Omental fat pad (tissue), 4 donors: ENCODE results near the gene KCNIP2. TPM values are rescaled to one million over a fixed set of nuclear protein-coding genes. Genes with fewer than 3 reads are reported as not detected.

Experiments
- ATAC-seq: fragments of 150-250 bp; one replicate; pipeline ENCODE4 v1.9.1; 2016; ENCODE audit warnings: mild to moderate bottlenecking, moderate library complexity; ENCODE audit not compliant: low FRiP score
- DNase-seq: peaks from one replicate; pipeline ENCODE4 v3.0.0-alpha.2; 2019; ENCODE audit warnings: low spot score
- CTCF ChIP-seq, 3 donors: fragments of 450-650 bp; IDR thresholded peaks; one replicate each; pipeline ENCODE4 v1.5.1; 2016 to 2017; ENCODE audit warnings: antibody characterized with exemption in 3 of 3, mild to moderate bottlenecking in 3 of 3, moderate library complexity in 2 of 3
- total RNA-seq, 4 donors: library from RNA; depleted of rRNA; stranded (reverse); fragments of >200 nt; gene quantifications; one replicate each; pipeline ENCODE4 v1.1.0, GENCODE V29; 2016

KCNIP2 gene
- total RNA-seq, 4 donors from 2014 or later, result 60.4 to 252 (median 80.3) TPM

- TF ChIP-seq CTCF (IDR thresholded peaks at IDR 0.05), result no peak
- no peak for ATAC-seq
- DNase-seq, result no peak
Measured at GRCh38 chr10:101780187-101780817, 63.3 kb downstream of the KCNIP2 start.

GRCh38 chr10:101779544-101780186 lies 63.9 kb downstream of the KCNIP2 start:
- ATAC-seq (peak; percentile 60), DNase-seq (peak; percentile 55)
- no peak for TF ChIP-seq CTCF (IDR thresholded peaks at IDR 0.05)

- ATAC-seq (no peak), DNase-seq (no peak)
- TF ChIP-seq CTCF (IDR thresholded peaks at IDR 0.05), result no peak
Measured at GRCh38 chr10:101778781-101779543, 64.6 kb downstream of the KCNIP2 start.

- TF ChIP-seq CTCF (IDR thresholded peaks at IDR 0.05), result no peak
- DNase-seq (no peak), ATAC-seq (no peak)
Measured at GRCh38 chr10:101778151-101778780, 65.3 kb downstream of the KCNIP2 start.

GRCh38 chr10:101777619-101778145 lies 65.9 kb downstream of the KCNIP2 start:
- ATAC-seq (no peak), DNase-seq (no peak)
- TF ChIP-seq CTCF (IDR thresholded peaks at IDR 0.05), result no peak

GRCh38 chr10:101776161-101776817 lies 67.3 kb downstream of the KCNIP2 start:
- no peak for TF ChIP-seq CTCF (IDR thresholded peaks at IDR 0.05)
- DNase-seq (no peak), ATAC-seq (no peak)
